Heart left ventricle (tissue), 16 donors: Measurements from ENCODE around the gene RHCG. TPM values are rescaled to one million over a fixed set of nuclear protein-coding genes. Genes with fewer than 3 reads are reported as not detected.

Experiments
- ATAC-seq, 4 donors: fragments of 200-7000 bp; cut with Tn5 transposase; one replicate each; pipeline ENCODE4 v1.9.1; 2020 to 2022; ENCODE audit warnings: moderate library complexity in 4 of 4, mild to moderate bottlenecking in 3 of 4, moderate number of reproducible peaks in 1 of 4
- DNase-seq, 5 donors: peaks; one replicate each; pipeline ENCODE4 v3.0.0-alpha.2; 2020
- H3K27ac ChIP-seq, 12 donors: fragments of 200-600 bp; sonication (generic) in 4 of 12; one replicate each; pipeline versions ENCODE4 v1.5.0 to v1.8.0; 2016 to 2022; ENCODE audit warnings: mild to moderate bottlenecking in 2 of 12
- H3K27me3 ChIP-seq, 9 donors: fragments of 200-600 bp; sonication (generic) in 2 of 9; one replicate each; pipeline versions ENCODE4 v1.5.1 to v1.8.0; 2016 to 2022; ENCODE audit warnings: mild to moderate bottlenecking in 3 of 9
- H3K36me3 ChIP-seq, 9 donors: fragments of 200-600 bp; sonication (generic) in 2 of 9; one replicate each; pipeline versions ENCODE4 v1.5.0 to v1.8.0; 2018 to 2022; ENCODE audit warnings: mild to moderate bottlenecking in 2 of 9
- H3K4me1 ChIP-seq, 12 donors: fragments of 200-600 bp; sonication (generic) in 4 of 12; one replicate each; pipeline versions ENCODE4 v1.5.0 to v1.8.0; 2016 to 2022; ENCODE audit warnings: mild to moderate bottlenecking in 3 of 12
- H3K4me3 ChIP-seq, 12 donors: fragments of 200-600 bp; sonication (generic) in 4 of 12; one replicate each; pipeline versions ENCODE4 v1.5.0 to v1.8.0; 2017 to 2022; ENCODE audit warnings: mild to moderate bottlenecking in 9 of 12, moderate library complexity in 4 of 12
- H3K9me3 ChIP-seq, 12 donors: fragments of 200-600 bp; sonication (generic) in 4 of 12; one replicate each; pipeline versions ENCODE4 v1.5.0 to v1.8.0; 2016 to 2022; ENCODE audit warnings: mild to moderate bottlenecking in 1 of 12
- POLR2A ChIP-seq, 2 donors: fragments of 450-650 bp; IDR thresholded peaks; one replicate each; pipeline ENCODE4 v1.6.1; 2017; ENCODE audit warnings: antibody characterized with exemption in 2 of 2, mild to moderate bottlenecking in 2 of 2, moderate library complexity in 2 of 2
- WGBS, 4 donors: extraction: QIAGEN DNeasy Blood & Tissue Kit in 2 of 4; methylation state at CpG; one replicate each; pipeline versions ENCODE4 v1.1.5 to v1.1.7; 2013 to 2018; 5-methylcytosine and 5-hydroxymethylcytosine counted together
- intact Hi-C, 10 donors: fragments of 100-400 bp; cut with DNase I; formaldehyde crosslinking; loops; one replicate each; pipeline versions ENCODE4 v1.11.1 to v1.14.2; 2022
- polyA plus RNA-seq, 2 donors: library from polyadenylated mRNA; stranded (reverse); fragments of 200-250 nt; gene quantifications; one replicate each; pipeline ENCODE4 v1.2.3, GENCODE V29; 2013
- total RNA-seq, 9 donors: library from RNA; depleted of rRNA in 2 of 9; stranded (reverse); fragments of >200 nt in 2 of 9; fragmentation: NEBNext Ultra II Directional in 3 of 9; extraction: Animal tissue kit (Norgen Biotek cat#: 25700) in 3 of 9; gene quantifications; one replicate each; pipeline versions ENCODE4 v1.1.0 to v1.2.4, GENCODE V29; 2016 to 2023
- TF ChIP-seq, protein P1 (sequence below), 12 donors: fragments of 200-600 bp; sonication (generic) in 4 of 12; IDR thresholded peaks; one replicate each; pipeline versions ENCODE4 v1.5.0 to v1.8.0; 2018 to 2022; ENCODE audit warnings: antibody characterized with exemption in 12 of 12, mild to moderate bottlenecking in 5 of 12
- donor health status: ischemic (EF 13 %, LVEDD 7.1; RV severe dilation, severe dysfunction).
- donor health status: healthy with polysubstance abuse.
- donor health status: DM: no; HTN: yes; CAD: no.
- donor health status: DM: no; HTN: no; CAD: no.
- donor health status: ischemic (EF 25% LVEDD 6.9; RV normal size, moderate dysfunction).
- donor health status: ischemic (EF 25% LVEDD 5.7; RV mildly dilated, moderate dysfunction).
- donor health status: healthy.
- donor health status: DM: yes; HTN: yes; CAD: no.
- donor health status: ischemic (EF 35%, LVEDD 5.7; RV mildly dilated, moderate dysfunction).
- donor health status: nonischemic (EF 11% LVEDD 7.7; RV severe dilation, severe dysfunction).
- donor health status: DM: yes; HTN: yes; CAD: no.
- donor health status: PGD.
- donor health status: ischemic (EF 29% LVEDD 5.4; RV normal size, mild dysfunction).
- donor health status: nonischemic (EF 23%, LVEDD 6.1; RV moderate dilation, normal function).

RHCG gene
- total and polyA plus RNA-seq, 11 donors, result 0.20 to 2.9 (median 0.76) TPM; not detected in 4

DNA sequence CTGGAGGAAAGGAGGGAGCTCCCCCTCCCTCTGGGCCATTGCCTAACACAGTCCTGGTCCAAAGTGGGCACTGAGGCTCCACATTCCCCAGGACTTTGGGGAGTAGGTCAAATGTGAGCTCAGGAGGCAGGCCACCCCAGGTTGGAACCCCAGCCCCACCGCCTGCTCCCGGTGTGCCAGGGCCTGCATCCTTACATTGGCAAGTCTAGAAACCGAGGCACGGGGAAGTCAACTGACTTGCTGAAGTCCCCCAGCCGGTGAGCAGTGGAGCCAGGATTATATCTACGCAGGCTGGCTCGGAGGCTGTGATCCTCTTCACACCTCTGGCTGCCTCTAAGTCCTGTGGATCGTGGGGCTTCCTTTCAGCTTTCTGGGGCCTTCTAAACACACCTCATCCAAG lies 48.7 kb downstream of the RHCG start:
- H3K27ac ChIP-seq, result no peak overlapping the region

DNA sequence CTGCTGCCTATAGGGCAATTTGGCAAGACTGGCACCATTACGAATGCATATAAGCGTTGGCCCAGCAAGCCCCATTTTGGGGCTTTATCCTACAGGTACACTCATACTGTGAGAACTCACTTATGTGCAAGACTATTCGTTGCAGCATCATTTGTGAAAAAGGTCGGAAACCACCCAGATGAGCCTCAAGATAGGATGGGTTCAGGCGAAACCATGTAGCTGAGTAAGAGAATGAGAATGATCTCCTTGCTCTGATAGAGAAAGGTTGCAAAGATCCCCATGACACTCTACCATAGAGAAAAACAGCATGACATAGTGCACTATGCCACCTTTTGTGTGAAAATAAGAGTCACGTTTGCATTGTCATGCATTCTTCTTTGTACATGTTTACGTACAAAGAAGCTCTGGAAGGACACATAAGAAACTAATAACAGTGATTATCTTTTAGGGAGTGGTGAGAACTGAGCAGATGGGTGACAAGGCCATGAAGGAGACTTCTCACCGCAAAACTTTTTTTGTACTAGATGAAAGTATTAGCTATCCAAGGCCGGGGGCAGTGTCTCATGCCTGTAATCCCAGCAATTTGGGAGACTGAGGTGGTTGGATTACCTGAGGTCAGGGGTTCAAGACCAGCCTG lies 50.0 kb downstream of the RHCG start:
- ATAC-seq (no peak), DNase-seq (no peak)
- H3K27ac ChIP-seq, result no peak overlapping the region
- H3K27me3 ChIP-seq, result peaks cover 0 to 69% (median 28%) of the 10 kb centered on the region in 9 donors
- 77 to 90% (median 86%) methylated on average over 9 of the region's 9 CpGs for WGBS, 4 donors
- no peaks in the 10 kb centered on the region for H3K9me3 ChIP-seq
- TF ChIP-seq POLR2A (IDR thresholded peaks at IDR 0.05), result no peak
- TF ChIP-seq, protein P1, sequence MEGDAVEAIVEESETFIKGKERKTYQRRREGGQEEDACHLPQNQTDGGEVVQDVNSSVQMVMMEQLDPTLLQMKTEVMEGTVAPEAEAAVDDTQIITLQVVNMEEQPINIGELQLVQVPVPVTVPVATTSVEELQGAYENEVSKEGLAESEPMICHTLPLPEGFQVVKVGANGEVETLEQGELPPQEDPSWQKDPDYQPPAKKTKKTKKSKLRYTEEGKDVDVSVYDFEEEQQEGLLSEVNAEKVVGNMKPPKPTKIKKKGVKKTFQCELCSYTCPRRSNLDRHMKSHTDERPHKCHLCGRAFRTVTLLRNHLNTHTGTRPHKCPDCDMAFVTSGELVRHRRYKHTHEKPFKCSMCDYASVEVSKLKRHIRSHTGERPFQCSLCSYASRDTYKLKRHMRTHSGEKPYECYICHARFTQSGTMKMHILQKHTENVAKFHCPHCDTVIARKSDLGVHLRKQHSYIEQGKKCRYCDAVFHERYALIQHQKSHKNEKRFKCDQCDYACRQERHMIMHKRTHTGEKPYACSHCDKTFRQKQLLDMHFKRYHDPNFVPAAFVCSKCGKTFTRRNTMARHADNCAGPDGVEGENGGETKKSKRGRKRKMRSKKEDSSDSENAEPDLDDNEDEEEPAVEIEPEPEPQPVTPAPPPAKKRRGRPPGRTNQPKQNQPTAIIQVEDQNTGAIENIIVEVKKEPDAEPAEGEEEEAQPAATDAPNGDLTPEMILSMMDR (IDR thresholded peaks at IDR 0.05), result no peak
- H3K4me1 ChIP-seq, result no peaks in the 10 kb centered on the region
- intact Hi-C loops, result loop anchor here in 1 of 10 donors (10.0 kb wide), 1 partner anchor 108 kb away; no protein-coding TSS in a partner anchor
- H3K36me3 ChIP-seq, result no peaks in the 10 kb centered on the region
- H3K4me3 ChIP-seq, result no peak overlapping the region

More for the DNA sequence above, 48.7 kb downstream of the RHCG start:
- Histone ChIP-seq H3K27me3 (peaks cover 0 to 69% (median 31%) of the 10 kb centered on the region in 9 donors), H3K9me3 (no peaks in the 10 kb centered on the region), H3K4me1 (no peaks in the 10 kb centered on the region), H3K36me3 (no peaks in the 10 kb centered on the region), H3K4me3 (no peak overlapping the region)
- 84 to 100% (median 88%) methylated on average over 4 to 8 of the region's 8 CpGs for WGBS, 4 donors
- intact Hi-C loops, result loop anchor here in 1 of 10 donors (10.0 kb wide), 1 partner anchor 107 kb away; no protein-coding TSS in a partner anchor
- TF ChIP-seq, protein P1 (IDR thresholded peaks at IDR 0.05), result no peak
- TF ChIP-seq POLR2A (IDR thresholded peaks at IDR 0.05), result no peak
- DNase-seq (no peak), ATAC-seq (no peak)

DNA sequence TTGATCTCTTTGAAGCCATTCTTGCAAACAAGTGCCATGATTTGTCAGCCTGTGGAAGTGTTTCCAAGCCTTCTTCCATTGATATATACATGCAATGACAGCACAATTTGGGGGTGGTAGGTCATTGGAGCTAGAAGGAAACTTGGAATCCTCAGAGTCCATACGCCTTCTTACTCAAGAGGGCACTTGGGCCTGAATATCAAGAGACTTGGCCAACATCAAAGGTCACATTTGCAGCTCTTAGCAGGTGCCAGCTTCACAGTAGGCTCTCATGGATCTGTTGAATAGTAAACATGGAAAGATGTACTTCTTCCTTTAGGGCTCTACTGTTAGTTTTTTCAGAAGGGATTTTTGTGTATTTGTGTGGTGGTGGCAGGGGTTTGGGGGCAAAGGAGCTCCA lies 50.9 kb downstream of the RHCG start:
- peaks cover 0 to 75% (median 21%) of the 10 kb centered on the region in 9 donors for H3K27me3 ChIP-seq
- intact Hi-C loops, result loop anchor here in 1 of 10 donors (10.0 kb wide), 1 partner anchor 109 kb away; no protein-coding TSS in a partner anchor
- no peaks in the 10 kb centered on the region for H3K9me3 ChIP-seq
- TF ChIP-seq, protein P1 (IDR thresholded peaks at IDR 0.05), result no peak
- TF ChIP-seq POLR2A (IDR thresholded peaks at IDR 0.05), result no peak
- H3K27ac ChIP-seq, result no peak overlapping the region
- H3K4me1 ChIP-seq, result no peaks in the 10 kb centered on the region
- ATAC-seq (no peak), DNase-seq (no peak)
- no peaks in the 10 kb centered on the region for H3K36me3 ChIP-seq
- no peak overlapping the region for H3K4me3 ChIP-seq
- 57 to 71% (median 61%) methylated on average over 1 of the region's 1 CpG for WGBS, 4 donors

DNA sequence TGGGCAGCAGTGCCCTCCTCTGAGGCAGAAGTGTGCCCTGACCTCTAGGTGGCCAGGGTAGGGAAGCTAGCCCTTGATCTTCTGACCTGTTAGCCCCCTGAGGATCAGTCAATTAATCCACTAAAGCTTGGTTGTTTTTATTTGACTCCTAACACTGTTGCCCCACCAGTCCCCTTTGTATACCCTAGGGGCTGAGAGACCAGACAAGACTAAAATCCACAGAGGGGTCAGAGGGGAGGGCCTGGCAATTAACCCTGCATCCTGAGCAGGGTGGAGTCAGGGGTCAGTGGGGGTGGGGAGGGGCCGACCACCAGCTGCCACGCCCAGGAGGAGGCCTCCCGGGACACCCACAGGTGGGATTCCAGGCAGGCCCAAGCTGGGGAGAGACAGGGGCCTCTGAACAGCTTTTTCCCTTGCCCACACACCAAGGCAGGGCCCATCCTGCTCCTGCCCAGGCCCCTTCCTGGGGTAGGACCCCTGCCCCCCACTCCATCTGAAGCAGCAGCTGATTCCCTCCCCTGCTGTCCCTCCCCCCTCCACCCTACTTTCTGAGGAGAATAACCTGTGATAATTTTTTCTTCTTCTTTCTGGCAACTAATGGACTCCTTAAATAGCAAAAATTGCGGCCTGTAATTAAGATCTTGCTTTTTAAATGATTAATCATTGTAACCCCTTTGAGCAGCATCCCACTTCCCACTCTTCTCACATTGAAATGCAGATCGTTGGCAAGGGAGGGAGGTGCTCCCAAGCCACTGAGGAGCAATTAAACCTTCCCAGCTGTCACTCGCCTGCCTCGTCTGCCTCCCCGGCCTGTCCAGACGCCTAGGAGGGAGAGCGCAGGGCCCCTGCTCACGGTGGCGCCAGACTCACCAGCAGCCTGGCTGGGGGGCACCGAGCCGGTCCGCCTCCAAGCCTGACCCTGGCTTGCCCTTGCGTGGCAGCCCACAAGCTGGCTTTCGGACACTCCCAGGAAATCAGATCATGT lies 51.9 kb downstream of the RHCG start:
- no peak for ATAC-seq
- Histone ChIP-seq H3K4me3 (no peak overlapping the region), H3K9me3 (no peaks in the 10 kb centered on the region), H3K36me3 (no peaks in the 10 kb centered on the region), H3K4me1 (no peaks in the 10 kb centered on the region), H3K27ac (no peak overlapping the region), H3K27me3 (peaks cover 0 to 69% (median 18%) of the 10 kb centered on the region in 9 donors)
- no peak for TF ChIP-seq POLR2A (IDR thresholded peaks at IDR 0.05)
- TF ChIP-seq, protein P1 (IDR thresholded peaks at IDR 0.05), result no peak
- DNase-seq, result no peak
- 35 to 44% (median 36%) methylated on average over 11 to 17 of the region's 17 CpGs for WGBS, 4 donors
- intact Hi-C loops, result loop anchor here in 2 of 10 donors (5.0 to 10.0 kb wide), 2 partner anchors 108 to 110 kb away; no protein-coding TSS in a partner anchor
